ENCODE data around the gene DENND2A.

GRCh38 chr7:140641524-140642195, 1.0 kb upstream of the DENND2A start:
- TF ChIP-seq POLR2A (IDR thresholded peaks at IDR 0.05) (no peak), CTCF (IDR thresholded peaks at IDR 0.05) (no peak)

All from gastroesophageal sphincter (tissue), 3 donors.